RWPE2 (cell line): ENCODE data around the gene SLC5A10.

Experiments used
- ATAC-seq: fragments of 200-7000 bp; cut with Tn5 transposase; 3 replicates; pipeline ENCODE4 v1.9.1; 2021; ENCODE audit warnings: low read depth
- DNase-seq: peaks from one replicate; pipeline ENCODE4 v3.0.0-alpha.2; 2020; ENCODE audit warnings: low spot score
- H3K27ac ChIP-seq: fragments of 450-650 bp; 2 replicates; pipeline ENCODE4 v1.5.1; 2017; ENCODE audit warnings: mild to moderate bottlenecking; ENCODE audit not compliant: poor library complexity, severe bottlenecking
- H3K27me3 ChIP-seq: fragments of 250-450 bp; sonication (Bioruptor Pico); 2 replicates; pipeline ENCODE4 v1.5.1; 2021; ENCODE audit warnings: mild to moderate bottlenecking, moderate library complexity; ENCODE audit not compliant: insufficient read depth, poor library complexity, severe bottlenecking
- H3K36me3 ChIP-seq: fragments of 250-450 bp; sonication (Bioruptor Pico); 2 replicates; pipeline ENCODE4 v1.5.1; 2020; ENCODE audit warnings: low read depth, mild to moderate bottlenecking, moderate library complexity
- H3K4me1 ChIP-seq: fragments of 250-450 bp; sonication (Bioruptor Pico); 2 replicates; pipeline ENCODE4 v1.5.1; 2021; ENCODE audit warnings: mild to moderate bottlenecking, moderate library complexity; ENCODE audit not compliant: insufficient read depth, poor library complexity, severe bottlenecking
- H3K4me3 ChIP-seq: fragments of 250-450 bp; sonication (Bioruptor Pico); 2 replicates; pipeline ENCODE4 v1.5.1; 2021; ENCODE audit warnings: mild to moderate bottlenecking, moderate library complexity; ENCODE audit not compliant: severe bottlenecking
- H3K9me3 ChIP-seq: fragments of 250-450 bp; sonication (Bioruptor Pico); 2 replicates; pipeline ENCODE4 v1.5.1; 2021; ENCODE audit warnings: mild to moderate bottlenecking, moderate library complexity; ENCODE audit not compliant: severe bottlenecking
- TF ChIP-seq, protein P1 (sequence below): fragments of 450-650 bp; IDR thresholded peaks from one replicate; pipeline ENCODE4 v1.5.1; 2017; ENCODE audit warnings: mild to moderate bottlenecking, moderate library complexity; ENCODE audit not compliant: poor library complexity, severe bottlenecking

SLC5A10 gene

DNA sequence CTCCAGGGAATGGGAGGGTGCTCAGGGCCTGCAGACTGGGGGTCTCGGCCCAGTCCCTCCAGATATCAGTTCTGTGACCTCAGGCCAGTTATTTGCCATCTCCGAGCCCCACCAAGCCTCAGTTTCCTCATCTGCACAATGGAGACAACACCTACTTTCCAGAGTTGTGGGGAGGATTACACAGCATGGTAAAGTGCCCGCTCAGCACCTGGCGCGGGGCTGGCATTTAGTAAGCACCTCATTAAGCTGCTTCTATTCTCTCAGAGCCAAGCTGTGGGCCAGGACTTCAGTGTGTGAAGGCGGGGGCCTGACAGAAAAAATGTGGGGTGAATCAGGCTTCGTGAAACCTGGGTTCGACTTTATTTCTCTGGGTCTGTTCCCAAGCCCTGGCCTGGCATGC is 47.4 kb downstream of the SLC5A10 start:
- ATAC-seq (no peak), DNase-seq (no peak)
- Histone ChIP-seq H3K9me3 (peaks cover 5% of the 10 kb centered on the region), H3K4me3 (no peak overlapping the region), H3K4me1 (peaks cover 26% of the 10 kb centered on the region), H3K27me3 (no peaks in the 10 kb centered on the region), H3K27ac (peak overlapping the region; percentile 84), H3K36me3 (peaks cover 83% of the 10 kb centered on the region)
- TF ChIP-seq, protein P1, sequence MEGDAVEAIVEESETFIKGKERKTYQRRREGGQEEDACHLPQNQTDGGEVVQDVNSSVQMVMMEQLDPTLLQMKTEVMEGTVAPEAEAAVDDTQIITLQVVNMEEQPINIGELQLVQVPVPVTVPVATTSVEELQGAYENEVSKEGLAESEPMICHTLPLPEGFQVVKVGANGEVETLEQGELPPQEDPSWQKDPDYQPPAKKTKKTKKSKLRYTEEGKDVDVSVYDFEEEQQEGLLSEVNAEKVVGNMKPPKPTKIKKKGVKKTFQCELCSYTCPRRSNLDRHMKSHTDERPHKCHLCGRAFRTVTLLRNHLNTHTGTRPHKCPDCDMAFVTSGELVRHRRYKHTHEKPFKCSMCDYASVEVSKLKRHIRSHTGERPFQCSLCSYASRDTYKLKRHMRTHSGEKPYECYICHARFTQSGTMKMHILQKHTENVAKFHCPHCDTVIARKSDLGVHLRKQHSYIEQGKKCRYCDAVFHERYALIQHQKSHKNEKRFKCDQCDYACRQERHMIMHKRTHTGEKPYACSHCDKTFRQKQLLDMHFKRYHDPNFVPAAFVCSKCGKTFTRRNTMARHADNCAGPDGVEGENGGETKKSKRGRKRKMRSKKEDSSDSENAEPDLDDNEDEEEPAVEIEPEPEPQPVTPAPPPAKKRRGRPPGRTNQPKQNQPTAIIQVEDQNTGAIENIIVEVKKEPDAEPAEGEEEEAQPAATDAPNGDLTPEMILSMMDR: no peak

- Histone ChIP-seq H3K36me3 (peaks cover 79% of the 10 kb centered on the region), H3K9me3 (peaks cover 5% of the 10 kb centered on the region), H3K27ac (peak overlapping the region; percentile 84), H3K27me3 (no peaks in the 10 kb centered on the region), H3K4me3 (no peak overlapping the region), H3K4me1 (peaks cover 26% of the 10 kb centered on the region)
- no peak for DNase-seq
- TF ChIP-seq, protein P1: no peak
- no peak for ATAC-seq
These were observed 47.9 kb downstream of the SLC5A10 start for GRCh38 chr17:18999911-19000310.

GRCh38 chr17:19000531-19001325 is 48.8 kb downstream of the SLC5A10 start:
- TF ChIP-seq, protein P1: no peak
- Histone ChIP-seq H3K4me3 (no peak overlapping the region), H3K27ac (peak overlapping the region; percentile 84), H3K27me3 (no peaks in the 10 kb centered on the region), H3K36me3 (peaks cover 71% of the 10 kb centered on the region), H3K9me3 (peaks cover 2% of the 10 kb centered on the region), H3K4me1 (peaks cover 26% of the 10 kb centered on the region)
- DNase-seq (peak; percentile 85), ATAC-seq (peak; percentile 81)

GRCh38 chr17:19001907-19002590 is 50.1 kb downstream of the SLC5A10 start:
- TF ChIP-seq, protein P1: no peak
- Histone ChIP-seq H3K4me1 (peaks cover 26% of the 10 kb centered on the region), H3K27me3 (no peaks in the 10 kb centered on the region), H3K27ac (peak overlapping the region; percentile 84), H3K9me3 (no peaks in the 10 kb centered on the region), H3K4me3 (peak overlapping the region; percentile 97), H3K36me3 (peaks cover 58% of the 10 kb centered on the region)
- ATAC-seq (no peak), DNase-seq (no peak)
